Stimulated activated CD4-positive, alpha-beta T cell treated with anti-CD3 and anti-CD28 coated beads, Interleukin-1b, Interleukin-23, amount 100 ng/mL, for 48 hours (primary cell): Measurements from ENCODE around the gene TBCD.
"Not testable (repeated sequence)": the region's sequence is repeated elsewhere in the genome, so short reads cannot be mapped to it uniquely, and the experiment has no call there.

Experiments used
- DNase-seq: peaks from one replicate; pipeline ENCODE4 v3.0.0-alpha.2; 2020

The TBCD gene

DNA sequence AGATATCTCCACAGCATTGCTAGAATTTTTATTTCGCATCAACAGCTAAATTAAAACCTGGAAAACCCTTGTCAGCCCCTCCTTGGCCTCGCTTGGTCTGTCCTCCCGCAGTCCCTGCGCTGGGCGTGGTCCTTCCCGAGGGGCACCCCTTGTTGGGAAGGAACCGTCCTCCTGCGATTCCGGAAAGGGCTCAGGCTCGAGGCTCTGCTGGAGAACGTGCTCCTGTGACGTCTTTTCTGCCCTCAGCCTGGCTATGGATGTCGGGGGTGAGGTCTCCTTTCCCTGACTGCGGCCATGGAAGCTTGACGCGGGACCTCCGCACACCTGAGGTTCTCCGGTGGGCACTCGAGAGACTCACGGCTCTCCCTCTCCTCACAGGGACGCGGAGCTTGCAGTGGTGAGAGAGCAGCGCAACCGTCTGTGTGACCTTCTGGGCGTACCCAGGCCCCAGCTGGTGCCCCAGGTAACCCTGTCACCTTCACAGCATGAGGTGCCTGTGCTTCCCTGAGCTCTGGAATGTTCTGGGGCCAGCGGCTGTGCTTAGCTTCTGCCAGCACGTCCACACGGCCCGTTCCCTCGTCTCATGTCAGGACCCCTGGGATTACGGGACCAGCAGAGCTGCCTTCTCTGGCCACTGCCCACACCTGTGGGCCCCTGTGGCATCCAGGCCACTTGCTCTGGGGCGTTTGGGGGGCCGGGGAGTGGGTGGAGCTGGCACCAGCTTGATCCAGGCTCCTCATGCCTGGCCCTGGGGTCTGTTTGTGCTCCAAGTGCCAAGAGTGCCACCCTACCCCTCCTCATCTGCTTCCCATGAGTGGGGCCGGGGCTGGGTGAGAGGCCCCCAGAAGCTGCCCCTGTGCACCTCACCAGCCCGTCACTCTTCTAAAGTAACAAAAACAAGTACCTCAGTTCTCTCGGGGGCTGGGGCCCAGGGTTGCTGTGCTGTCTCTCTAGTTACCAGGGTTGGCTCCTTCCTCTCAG, 189.4 kb downstream of the TBCD start:
- DNase-seq: peak; percentile 1

DNA sequence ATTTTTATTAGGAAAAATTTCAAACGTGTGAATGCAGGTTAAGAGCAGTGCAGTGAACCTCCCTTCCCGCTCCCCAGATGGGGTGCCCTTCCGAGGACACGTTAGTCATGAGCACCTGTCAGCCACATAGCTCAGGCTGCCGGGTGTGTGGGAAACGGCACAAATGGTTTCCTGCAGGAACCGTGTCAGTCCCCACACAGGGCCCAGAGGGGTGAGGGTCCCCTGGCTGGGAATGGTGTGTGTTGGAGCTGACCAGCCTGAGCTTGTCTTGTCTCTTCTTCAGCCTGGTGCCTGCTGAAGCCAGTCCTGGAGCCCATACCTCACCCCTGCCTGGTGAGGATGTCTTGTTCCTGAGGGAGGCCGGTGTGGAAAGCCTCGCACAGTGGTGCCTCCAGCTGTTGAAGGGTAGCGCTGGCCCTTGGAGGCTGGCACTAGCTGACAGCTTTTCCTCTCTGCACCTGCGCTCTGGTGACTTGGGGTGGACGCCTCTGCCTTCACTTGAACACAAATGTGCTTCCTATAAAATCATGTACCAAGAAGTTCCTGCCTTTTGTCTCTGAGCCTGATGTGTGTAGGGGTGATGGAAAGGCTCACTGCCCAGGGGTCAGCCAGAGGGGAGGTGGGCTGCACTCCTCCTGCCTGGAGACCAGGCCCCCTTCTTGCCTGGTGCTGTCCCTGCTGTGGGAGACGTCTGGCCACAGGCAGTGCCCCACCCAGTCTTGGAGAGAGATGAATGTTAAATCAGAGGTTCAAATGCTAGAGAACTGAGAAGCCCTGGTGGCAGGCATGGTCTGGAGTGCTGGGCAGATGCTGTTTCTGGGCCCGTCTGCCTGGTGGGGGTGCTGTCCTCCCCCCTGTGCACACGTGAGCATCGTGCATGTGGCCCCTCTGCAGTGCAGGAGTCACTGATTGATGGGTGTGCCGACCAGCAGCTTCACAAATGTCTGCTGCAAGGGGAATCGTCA, 190.6 kb downstream of the TBCD start:
- no peak for DNase-seq

DNA sequence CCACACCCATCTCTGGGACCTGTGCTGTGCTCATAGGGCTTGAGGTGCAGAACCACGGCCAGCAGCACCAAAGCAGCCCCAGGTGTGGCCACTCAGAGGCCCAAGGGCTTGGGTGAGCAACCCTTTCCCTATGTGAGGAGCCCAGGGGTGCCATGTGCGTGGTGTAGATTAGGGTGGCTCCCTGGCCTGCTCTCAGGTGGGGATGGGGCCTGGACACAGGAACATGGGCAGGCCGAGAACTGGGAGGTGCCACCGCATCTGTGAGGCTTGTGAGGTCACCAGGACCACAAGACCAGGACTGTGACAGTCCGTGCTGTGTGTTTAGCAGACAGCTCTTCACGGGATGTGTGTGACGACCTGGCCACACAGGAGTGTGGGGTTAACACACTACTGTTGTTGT, 191.5 kb downstream of the TBCD start:
- DNase-seq: no peak

DNA sequence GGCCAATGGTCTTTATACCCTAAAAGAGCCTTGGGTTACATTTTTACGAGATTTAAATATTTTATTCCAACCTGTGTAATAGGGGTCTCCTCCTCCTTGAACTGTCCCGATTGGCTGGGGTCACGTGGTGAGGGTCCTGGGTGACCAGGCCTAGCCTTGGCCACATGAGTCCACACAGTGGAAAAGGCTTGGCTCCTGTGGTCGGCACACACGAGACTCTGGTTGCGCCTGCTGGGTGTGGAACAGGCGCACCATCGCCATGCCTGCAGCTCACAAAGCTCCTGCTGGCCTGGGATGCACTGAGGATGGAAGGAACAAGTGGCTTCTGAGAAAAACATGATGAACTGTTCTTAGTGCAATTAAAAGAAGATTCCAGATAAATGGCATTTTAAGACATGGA, 191.9 kb downstream of the TBCD start:
- DNase-seq: no peak

DNA sequence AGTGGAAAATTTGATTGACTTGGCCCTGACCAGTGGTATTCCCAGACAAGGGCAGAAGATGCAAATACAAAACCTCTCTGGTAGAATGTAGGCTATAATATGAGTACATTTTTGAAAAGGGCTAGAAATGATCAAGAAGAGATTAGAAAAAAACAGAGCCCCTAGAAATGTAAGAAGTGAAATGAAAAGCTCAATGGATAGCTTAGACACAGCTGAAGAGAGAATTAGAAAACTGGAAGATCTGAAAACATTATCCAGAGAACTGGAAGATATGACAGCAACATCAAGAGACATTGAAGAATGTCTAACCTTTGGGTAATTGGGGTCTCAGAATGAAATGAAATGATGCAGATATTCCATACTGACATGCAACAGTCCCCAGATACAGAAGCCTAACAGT, 193.1 kb downstream of the TBCD start:
- no peak for DNase-seq

DNA sequence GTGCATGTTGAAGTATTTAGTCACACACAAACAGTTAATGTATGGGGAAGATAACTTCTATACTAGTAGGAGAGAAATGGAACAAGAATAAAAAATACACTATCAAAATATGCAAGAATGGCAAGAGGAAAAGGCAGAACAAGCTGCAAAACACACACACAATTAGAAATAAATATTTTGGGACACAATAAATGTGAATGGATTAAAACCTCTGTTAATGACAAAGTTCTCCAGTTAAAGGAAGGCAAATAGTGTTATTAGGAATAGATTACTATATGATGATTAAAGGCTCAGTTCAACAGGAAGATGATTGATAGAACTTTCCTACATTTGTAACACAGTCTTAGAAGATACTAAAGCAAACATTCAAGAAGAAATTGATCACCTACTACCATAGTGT, 194.2 kb downstream of the TBCD start:
- no peak for DNase-seq

DNA sequence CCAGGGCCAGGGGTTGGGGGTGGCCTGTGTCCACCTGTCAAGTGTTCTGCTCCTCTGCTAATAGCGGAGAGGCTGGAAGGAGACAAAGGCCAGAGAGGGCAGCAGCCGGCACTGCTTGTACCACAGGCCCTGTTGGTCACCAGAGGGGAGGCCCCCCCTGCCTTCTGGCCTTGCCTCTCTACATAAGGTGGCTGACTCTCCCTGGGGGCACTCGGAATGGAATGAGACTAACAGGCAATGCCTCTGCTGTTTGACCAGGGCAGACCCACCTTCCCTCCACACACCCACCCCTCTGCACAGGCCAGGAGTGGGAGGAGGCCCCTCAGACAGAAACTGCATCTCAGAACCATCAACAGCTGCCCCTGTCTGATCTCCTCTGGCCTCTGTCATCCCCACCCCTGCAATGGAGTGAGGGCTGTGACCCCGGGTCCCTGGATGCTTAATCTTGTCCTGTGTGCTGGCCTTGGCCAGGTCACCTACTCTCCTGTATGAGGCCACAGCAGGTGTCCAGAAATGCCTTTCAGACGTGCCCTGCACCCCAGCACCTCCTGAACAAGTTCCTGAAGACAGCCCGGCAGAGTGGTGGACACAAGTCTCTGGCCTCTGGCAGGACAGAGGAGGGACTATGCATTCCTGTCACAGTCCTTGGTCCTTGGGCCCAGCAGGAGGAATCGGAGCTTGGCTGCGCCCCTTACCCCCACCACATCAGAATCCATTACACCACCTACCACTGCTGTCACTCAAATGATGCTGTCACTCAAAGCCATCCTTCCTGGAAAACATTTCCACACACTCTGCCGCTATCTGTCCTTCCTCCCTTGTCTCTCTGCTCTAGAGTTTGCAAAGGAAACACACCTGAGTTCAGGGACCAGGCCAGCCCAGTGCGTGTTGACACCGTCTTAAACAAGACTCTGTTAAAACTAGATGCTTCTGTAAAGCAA, 195.5 kb downstream of the TBCD start:
- no peak for DNase-seq

DNA sequence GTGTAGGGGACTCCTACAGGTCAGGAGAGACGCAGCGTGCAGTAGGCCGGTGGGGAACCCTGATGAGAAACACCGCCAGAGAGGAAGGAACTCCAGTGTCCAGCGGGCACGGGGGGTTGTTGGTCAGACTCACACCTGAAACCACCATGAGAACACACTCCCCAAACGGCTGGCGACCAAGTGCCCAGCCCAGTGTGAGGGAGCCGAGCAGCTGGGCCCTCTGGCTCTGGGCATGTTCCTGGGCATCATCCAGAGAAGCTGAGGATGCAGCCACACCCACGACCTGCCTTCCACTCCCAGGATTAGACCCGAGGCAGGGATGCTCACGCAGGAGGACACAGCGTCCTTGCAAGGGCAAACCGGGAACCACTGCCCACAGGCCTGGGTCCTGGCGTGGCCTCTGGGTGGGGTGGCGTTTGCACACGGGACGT, 196.2 kb downstream of the TBCD start:
- peak; percentile 0 for DNase-seq

DNA sequence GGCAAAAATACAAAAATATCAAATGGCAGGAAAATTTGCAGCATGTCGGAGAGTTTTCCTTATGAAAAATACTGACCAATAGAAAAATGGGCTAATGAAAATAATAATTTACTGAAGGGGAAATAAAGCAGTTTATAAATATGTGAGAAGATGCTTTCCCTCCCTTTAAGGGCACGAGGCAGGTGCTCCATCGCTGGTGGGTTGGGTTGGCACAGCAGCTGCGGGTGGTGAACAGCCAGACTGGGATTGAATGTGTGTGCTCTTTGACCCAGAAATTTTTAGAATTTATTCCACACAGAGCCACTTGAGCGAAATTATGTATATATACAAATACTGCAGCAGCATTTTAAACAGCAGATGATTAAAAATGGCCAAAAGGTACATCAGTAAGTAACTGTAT, 197.1 kb downstream of the TBCD start:
- DNase-seq: no peak

DNA sequence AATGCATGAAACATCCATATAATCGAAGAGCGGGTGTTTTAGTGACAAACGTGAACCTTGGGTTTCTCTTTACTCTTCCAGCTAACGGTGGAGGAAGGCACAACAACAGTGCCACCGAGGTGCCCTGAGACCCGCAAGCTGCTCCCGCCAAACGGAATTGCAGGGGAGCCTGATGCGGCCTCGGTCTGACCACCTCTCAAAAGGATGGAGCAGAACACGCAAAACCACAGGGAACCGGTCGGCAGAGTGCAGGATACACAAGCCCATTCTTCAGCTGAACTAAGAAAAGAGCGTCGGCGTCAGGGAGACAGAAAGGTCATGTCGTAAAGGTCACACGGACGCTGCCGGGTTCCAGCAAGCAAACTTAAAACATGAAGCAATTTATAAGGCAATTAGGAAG, 197.5 kb downstream of the TBCD start:
- DNase-seq: no peak

DNA sequence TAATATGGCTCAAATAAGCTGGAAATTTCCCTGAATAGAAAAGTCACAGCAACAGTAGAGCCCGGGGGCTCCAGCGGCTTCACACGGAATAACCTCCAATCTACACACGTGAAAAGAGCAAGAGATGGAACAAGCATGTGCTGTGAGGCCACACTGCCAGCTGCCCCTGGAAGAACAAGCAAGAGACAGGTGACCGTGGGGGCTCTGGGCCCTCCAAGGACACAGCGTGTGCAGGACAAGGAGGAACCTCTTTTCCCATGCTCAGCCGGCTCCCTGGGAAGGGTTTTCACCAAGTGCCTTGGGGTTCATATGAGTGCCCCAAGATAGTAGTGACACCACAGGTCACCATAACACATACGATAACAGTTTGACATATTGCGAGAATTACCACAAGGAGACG, 198.1 kb downstream of the TBCD start:
- no peak for DNase-seq

DNA sequence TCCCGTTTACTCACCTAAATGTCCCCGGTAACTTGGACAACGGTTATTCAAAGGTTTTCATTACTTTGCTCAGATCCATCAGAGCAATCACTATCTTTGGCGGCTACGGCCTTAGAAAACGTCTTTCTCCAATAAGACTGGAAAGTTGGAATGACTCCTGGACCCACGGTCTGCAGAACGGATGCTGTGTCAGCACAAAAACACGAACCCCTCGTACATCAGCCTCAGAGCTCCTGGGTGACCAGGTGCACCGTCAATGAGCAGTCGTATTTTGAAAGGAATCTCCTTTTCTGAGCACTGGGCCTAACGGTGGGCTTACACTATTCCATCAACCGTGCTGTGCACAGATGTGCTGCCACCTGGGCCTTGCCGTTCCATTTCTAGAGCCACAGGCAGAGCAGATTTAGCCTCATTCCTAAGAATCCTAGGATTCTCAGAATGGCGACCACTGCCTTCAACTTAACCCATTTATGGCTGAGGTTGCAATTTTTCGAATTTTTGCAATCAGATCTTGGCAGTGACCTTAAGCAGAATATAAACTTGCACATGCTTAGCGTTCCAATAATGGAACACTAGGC, 198.7 kb downstream of the TBCD start:
- DNase-seq: no peak

DNA sequence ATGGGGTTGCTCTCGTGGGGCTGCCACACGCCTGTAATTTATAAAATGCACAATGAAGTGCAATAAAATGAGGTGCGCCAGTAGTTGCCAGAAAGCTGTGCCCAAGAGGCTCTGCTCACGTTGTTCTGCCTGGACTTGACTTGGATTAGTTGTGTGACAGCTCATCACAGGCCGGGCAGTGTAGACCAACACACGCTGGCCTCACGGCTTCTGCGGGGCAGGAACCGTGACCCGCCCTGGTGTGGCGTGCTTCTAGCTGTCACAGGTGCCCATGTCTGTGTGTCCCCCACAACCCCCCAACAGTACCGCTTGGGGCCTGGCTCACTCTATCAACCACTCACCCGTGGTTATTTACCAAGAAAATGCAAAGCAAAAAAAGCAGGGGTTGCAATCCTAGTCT, 200.2 kb downstream of the TBCD start:
- DNase-seq: peak; percentile 0

DNA sequence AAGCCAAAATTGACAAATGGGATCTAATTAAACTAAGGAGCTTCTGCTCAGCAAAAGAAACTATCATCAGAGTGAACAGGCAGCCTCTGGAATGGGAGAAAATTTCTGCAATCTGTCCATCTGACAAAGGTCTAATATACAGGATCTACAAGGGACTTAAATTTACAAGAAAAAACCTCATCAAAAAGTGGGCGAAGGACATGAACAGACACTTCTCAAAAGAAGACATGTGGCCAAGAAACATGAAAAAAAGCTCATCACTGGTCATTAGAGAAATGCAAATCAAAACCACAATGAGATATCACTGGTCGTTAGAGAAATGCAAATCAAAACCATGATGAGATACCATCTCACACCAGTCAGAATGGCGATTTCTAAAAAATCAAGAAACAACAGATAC, 203.2 kb downstream of the TBCD start:
- DNase-seq: not testable (repeated sequence)

DNA sequence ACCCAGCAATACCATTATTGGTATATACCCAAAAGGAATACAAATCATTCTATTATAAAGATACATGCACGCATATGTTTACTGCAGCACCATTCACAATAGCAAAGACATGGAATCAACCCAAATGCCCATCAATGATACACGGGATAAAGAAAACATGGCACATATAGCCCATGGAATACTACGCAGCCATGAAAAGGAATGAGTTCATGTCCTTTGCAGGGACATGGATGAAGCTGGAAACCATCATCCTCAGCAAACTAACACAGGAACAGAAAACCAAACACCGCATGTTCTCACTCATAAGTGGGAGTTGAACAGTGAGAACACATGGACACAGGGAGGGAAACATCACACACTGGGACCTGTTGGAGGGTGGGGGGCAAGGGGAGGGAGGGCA, 203.8 kb downstream of the TBCD start:
- DNase-seq: not testable (repeated sequence)

DNA sequence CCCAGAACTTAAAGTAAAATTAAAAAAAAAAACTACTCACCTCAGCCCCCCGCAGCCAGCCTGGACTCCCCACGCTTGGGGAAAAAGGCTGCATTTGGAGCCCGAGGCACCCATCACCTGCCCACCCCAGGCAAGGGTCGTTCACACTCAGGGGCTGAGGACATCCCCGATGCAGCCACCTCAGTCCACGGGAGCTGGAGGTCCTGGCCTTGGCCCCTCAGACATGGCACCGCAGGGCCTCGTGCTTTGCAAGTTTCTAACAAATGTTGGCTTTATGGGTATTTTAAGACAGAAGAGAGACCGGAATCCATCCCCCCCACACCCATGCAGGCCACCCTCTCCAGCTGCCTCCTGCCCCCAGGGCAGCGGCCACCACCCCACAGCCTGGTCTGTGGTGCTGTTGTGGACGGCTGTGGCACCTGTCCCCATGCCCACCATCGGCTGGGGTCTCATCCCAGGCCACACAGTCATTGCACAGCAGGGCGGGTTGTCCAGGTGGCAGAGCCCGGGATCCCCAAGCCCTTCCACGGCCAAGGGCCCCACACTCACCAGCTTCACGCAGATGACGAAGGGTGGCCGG, 204.4 kb downstream of the TBCD start:
- no peak for DNase-seq

DNA sequence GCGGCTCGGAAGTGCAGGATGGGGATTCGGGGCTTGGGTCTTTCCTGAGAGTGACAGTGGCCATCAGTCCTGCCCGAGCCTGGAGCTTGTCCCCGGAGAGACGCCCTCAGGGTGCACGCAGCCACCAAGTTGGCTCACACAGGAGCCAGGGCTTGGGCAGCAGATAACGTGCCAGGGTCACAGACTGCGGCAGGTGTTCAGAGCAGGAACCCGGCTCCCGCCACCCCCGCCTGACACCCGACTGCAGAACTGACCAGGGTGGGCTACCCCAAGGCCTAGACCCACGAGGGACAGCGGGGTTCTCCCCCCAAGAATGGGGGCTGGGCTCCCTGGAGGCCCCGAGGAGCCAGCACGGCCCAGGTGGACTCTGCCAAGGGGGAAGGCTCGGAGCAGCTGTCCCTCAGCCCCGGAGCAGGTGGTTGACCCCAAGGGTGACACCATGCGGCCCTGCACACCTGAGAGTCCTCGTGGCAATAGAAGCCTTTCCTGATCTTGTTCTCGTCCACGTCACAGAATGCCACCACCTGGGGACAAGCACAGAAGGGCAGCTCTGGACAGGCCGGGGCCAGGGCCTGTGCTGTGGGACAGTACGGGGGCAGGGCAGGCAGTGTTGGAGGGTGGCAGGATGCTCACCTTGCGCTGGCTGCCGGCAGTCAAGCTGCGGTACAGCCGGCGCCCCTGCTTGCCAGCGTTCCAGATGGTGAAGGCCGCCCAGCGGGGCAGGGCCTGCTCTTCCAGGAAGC, 205.0 kb downstream of the TBCD start:
- no peak for DNase-seq

DNA sequence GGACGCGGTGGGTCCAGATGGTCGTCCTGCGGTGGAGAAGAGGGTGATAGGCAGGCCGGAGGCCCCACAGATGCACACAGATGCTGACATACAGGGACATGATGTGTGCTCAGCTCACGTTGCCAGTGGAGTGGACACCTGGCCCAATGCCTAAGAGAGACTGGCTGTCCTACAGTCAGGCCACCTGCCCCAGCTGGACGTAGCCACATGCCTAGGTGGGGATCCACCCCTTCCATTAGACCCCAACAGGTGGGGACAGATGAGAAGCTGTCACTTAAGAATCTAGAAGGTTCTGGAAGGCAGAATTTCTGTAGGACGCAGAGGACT, 205.6 kb downstream of the TBCD start:
- no peak for DNase-seq

DNA sequence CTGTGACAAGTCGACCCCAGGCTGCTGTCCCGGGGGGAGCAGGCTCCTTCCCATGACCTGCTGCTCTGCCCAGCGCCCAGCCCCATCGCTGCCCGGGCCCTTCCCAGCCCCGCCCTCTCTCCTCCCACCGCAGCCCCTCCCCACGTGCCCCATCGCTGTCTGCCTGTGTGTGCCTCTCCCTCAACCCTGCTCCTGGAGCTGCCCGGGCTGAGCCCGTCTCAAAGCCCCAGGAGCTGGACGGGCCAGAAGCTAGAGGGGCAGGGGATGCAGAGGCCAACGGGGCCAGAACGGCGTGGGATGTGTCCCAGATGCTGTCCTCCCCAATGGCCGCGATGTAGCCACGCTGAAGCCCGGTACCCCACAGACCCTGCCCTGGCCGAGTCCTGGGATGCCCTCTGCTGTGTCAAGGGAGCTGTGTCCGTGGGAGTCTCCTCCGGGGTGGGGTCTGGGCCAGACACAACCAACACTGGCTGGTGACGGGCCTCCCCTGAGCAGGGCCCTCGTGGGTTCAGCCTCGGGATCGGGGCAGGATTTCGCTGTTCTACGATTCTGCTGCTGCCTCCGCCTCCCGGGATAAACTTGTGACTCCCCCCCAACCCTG, 206.2 kb downstream of the TBCD start:
- DNase-seq: no peak

DNA sequence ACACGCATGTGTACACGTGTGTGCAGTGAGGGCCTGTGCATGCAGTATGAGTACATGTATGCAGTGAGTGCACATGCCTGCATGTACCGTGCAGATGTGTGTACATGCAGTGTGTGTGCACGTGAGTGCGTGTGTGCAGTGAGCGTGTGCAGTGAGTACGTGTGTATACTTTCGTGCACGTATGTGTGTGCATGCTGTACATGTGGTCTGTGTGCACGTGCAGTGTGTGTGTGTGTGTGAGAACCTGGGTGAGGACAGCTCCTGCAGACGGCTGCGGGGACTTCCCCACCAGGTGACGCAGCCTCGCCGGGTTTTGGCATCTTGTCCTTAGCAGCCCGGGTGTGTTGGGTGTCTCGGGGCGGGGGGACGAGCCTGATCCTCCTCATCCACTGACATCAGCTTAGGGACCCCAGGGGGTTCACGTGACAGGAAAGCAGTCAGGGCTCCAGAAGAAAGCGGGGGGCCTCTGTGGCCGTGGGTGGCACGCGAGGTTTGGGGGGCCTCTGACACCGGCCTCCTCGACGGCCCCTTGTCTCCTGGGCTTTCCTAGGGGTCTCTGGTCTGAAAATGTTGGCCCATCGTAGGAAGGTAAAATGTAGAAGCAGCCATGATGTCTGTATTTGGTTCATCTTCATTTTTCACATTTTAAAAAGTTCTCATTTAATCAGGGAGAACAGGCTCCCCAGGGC, 207.5 kb downstream of the TBCD start:
- no peak for DNase-seq
